ENCODE results near the gene D2HGDH. TPM values are rescaled to one million over a fixed set of nuclear protein-coding genes. Genes with fewer than 3 reads are reported as not detected.

D2HGDH gene
- total RNA-seq, 3 donors from 2014 or later = 52.2 to 88.6 (median 63.0) TPM

- no peaks in the 10 kb centered on the region for H3K36me3 ChIP-seq (ENCODE audit: low read depth)
- intact Hi-C loops (cut with DNase I, micrococcal nuclease) = no loop called here
- ATAC-seq (peak; percentile 82), DNase-seq (peak in 2 of 3 donors; percentile 34 to 42)
- H3K9me3 ChIP-seq = peaks cover 2% of the 10 kb centered on the region
- H3K4me1 ChIP-seq (ENCODE audit: low read depth) = no peaks in the 10 kb centered on the region
- TF ChIP-seq CTCF (IDR thresholded peaks at IDR 0.05) = no peak
- no peak overlapping the region for H3K4me3 ChIP-seq
These were observed 28.5 kb downstream of the D2HGDH start for GRCh38 chr2:241762933-241763369.

- peak; percentile 10 for ATAC-seq
- no peak overlapping the region for H3K4me3 ChIP-seq
- H3K36me3 ChIP-seq (ENCODE audit: low read depth) = no peaks in the 10 kb centered on the region
- intact Hi-C loops (cut with DNase I, micrococcal nuclease) = no loop called here
- DNase-seq = peak in 1 of 3 donors; percentile 47
- peaks cover 2% of the 10 kb centered on the region for H3K9me3 ChIP-seq
- no peak for TF ChIP-seq CTCF (IDR thresholded peaks at IDR 0.05)
- H3K4me1 ChIP-seq (ENCODE audit: low read depth) = no peaks in the 10 kb centered on the region
These were observed 29.3 kb downstream of the D2HGDH start for GRCh38 chr2:241763551-241764274.

- peak in 2 of 3 donors; percentile 26 to 44 for DNase-seq
These were observed 30.1 kb downstream of the D2HGDH start for GRCh38 chr2:241764275-241765241.

GRCh38 chr2:241767464-241768250 lies 33.2 kb downstream of the D2HGDH start:
- ATAC-seq (no peak), DNase-seq (peak in 2 of 3 donors; percentile 30 to 54)
- no peak overlapping the region for H3K4me3 ChIP-seq
- H3K4me1 ChIP-seq (ENCODE audit: low read depth) = no peaks in the 10 kb centered on the region
- H3K9me3 ChIP-seq = no peaks in the 10 kb centered on the region
- intact Hi-C loops (cut with DNase I, micrococcal nuclease) = no loop called here
- no peaks in the 10 kb centered on the region for H3K36me3 ChIP-seq (ENCODE audit: low read depth)
- no peak for TF ChIP-seq CTCF (IDR thresholded peaks at IDR 0.05)

More at GRCh38 chr2:241764275-241765241, 30.1 kb downstream of the D2HGDH start:
- Histone ChIP-seq H3K4me3 (no peak overlapping the region), H3K4me1 (ENCODE audit: low read depth) (no peaks in the 10 kb centered on the region), H3K9me3 (peaks cover 2% of the 10 kb centered on the region), H3K36me3 (ENCODE audit: low read depth) (no peaks in the 10 kb centered on the region)
- TF ChIP-seq CTCF (IDR thresholded peaks at IDR 0.05) = no peak
- intact Hi-C loops (cut with DNase I, micrococcal nuclease) = no loop called here
- no peak for ATAC-seq

- ATAC-seq (no peak), DNase-seq (no peak)
- TF ChIP-seq CTCF (IDR thresholded peaks at IDR 0.05) = no peak
- H3K4me3 ChIP-seq = no peak overlapping the region
- peaks cover 6% of the 10 kb centered on the region for H3K4me1 ChIP-seq (ENCODE audit: low read depth)
- H3K9me3 ChIP-seq = no peaks in the 10 kb centered on the region
- intact Hi-C loops (cut with DNase I, micrococcal nuclease) = no loop called here
- no peaks in the 10 kb centered on the region for H3K36me3 ChIP-seq (ENCODE audit: low read depth)
These were observed 33.9 kb downstream of the D2HGDH start for GRCh38 chr2:241768251-241768711.
